ENCODE measurements around the gene ANK2. TPM values are rescaled to one million over a fixed set of nuclear protein-coding genes. Genes with fewer than 3 reads are reported as not detected.

The ANK2 gene
- total RNA-seq, 1 experiment from 2014 or later: 22.5 TPM

DNA sequence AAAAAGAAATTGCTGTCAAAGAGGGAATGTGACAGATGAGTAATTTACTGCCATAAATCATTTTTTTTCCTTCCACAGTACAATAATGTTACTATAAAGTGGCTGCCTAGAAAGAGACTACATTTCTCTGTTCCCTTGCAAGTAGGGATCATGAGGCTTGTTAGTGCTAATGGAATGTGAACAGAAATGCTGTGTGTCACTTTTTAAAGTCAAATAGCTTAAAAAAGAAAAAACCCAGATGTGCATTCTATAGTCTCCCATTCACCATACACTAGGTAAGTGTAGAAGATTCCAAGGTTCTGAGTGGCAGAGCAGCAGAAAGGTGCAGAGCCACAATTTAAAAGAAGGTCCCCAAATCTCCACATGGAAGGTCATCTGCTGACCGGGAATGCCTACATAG lies 383.7 kb downstream of the ANK2 start:
- DNase-seq (ENCODE audit: extremely low read depth, low read depth): no peak

Small RNAs within 50 kb of the gene (small RNA-seq; reads per million reads assigned to genes)
- 0 reads per million in 2 experiments for gene MIR8082
- 0 to 0.12 reads per million in 2 experiments for gene RN7SL184P
- gene RNU1-138P: 0 to 0.23 reads per million in 2 experiments
